Loucy (cell line): ENCODE results near the gene RAB6A.

Experiments
- H2AFZ ChIP-seq: fragments of 200-600 bp; sonication (generic); 2 replicates; pipeline ENCODE4 v1.6.0; 2016; ENCODE audit warnings: antibody characterized with exemption, mild to moderate bottlenecking, low read length, moderate library complexity
- H3F3A ChIP-seq: fragments of 200-600 bp; 2 replicates; pipeline ENCODE4 v1.6.0; 2016; ENCODE audit warnings: antibody characterized with exemption, low read depth, mild to moderate bottlenecking
- H3K27me3 ChIP-seq: fragments of 200-600 bp; sonication (generic); 2 replicates; pipeline ENCODE4 v1.6.1; 2014; ENCODE audit warnings: low read length, mild to moderate bottlenecking; ENCODE audit not compliant: insufficient read depth, poor library complexity, severe bottlenecking
- H3K36me3 ChIP-seq: fragments of 200-600 bp; sonication (generic); 2 replicates; pipeline ENCODE4 v1.6.1; 2016; ENCODE audit warnings: low read length; ENCODE audit not compliant: insufficient read depth
- H3K4me1 ChIP-seq: fragments of 200-600 bp; sonication (generic); 2 replicates; pipeline ENCODE4 v1.5.1; 2014; ENCODE audit warnings: low read length, mild to moderate bottlenecking; ENCODE audit not compliant: insufficient read depth, poor library complexity, severe bottlenecking
- H3K4me2 ChIP-seq: fragments of 200-600 bp; sonication (generic); 2 replicates; pipeline ENCODE4 v1.6.0; 2014; ENCODE audit warnings: antibody characterized with exemption, low read length, low read depth, mild to moderate bottlenecking; ENCODE audit not compliant: poor library complexity, severe bottlenecking
- H3K4me3 ChIP-seq: fragments of 200-600 bp; sonication (generic); 2 replicates; pipeline ENCODE4 v1.5.1; 2014; ENCODE audit warnings: low read length, mild to moderate bottlenecking, mixed read lengths; ENCODE audit not compliant: poor library complexity, severe bottlenecking
- H3K79me2 ChIP-seq: fragments of 200-600 bp; sonication (generic); 2 replicates; pipeline ENCODE4 v1.6.1; 2014; ENCODE audit warnings: low read length; ENCODE audit not compliant: insufficient read depth
- H3K9ac ChIP-seq: fragments of 200-600 bp; sonication (generic); 2 replicates; pipeline ENCODE4 v1.6.0; 2014; ENCODE audit warnings: mild to moderate bottlenecking, low read depth, low read length, moderate library complexity; ENCODE audit not compliant: poor library complexity, severe bottlenecking
- H3K9me2 ChIP-seq: fragments of 200-600 bp; sonication (generic); replicated peaks from 2 replicates; pipeline ENCODE4 v1.6.1; 2016; ENCODE audit warnings: low read depth, low read length, mixed read lengths
- H3K9me3 ChIP-seq: fragments of 200-600 bp; sonication (generic); 2 replicates; pipeline ENCODE4 v1.6.1; 2014; ENCODE audit warnings: mild to moderate bottlenecking, antibody characterized with exemption, low read length, low read depth; ENCODE audit not compliant: insufficient read depth
- H4K20me1 ChIP-seq: fragments of 200-600 bp; sonication (generic); 2 replicates; pipeline ENCODE4 v1.6.0; 2014; ENCODE audit warnings: antibody characterized with exemption, low read length, mild to moderate bottlenecking; ENCODE audit not compliant: insufficient read depth, poor library complexity, severe bottlenecking
- EZH2phosphoT487 ChIP-seq: fragments of 200-600 bp; IDR thresholded peaks from 2 replicates; pipeline ENCODE4 v1.6.1; 2018; ENCODE audit warnings: antibody characterized with exemption, mild to moderate bottlenecking, moderate library complexity, borderline replicate concordance
- TF ChIP-seq, protein P1 (sequence below): fragments of 200-600 bp; sonication (generic); conservative IDR thresholded peaks from 2 replicates; pipeline ENCODE4 v1.5.1; 2014; ENCODE audit warnings: mild to moderate bottlenecking, antibody characterized with exemption, low read length

The RAB6A gene

DNA sequence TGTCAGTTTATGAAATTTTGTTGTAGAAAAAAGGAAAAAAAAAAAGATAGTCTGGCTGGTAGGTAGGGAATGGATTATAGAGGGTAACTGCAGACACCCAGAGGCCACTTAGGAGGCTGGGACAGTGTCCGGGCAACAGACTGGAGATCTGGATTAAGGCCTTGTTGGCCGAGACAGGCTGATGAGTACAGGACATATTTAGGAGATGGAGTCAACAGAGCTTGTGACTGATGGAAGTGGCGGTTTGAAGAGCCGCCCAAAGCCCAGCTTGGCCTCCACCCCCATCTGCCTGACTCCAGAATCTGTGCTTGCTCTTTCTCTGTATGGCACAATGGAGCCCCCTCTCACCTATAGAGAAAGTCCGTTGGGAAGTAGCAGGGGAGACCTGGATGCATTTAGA, 106.9 kb downstream of the RAB6A start:
- no peaks in the 10 kb centered on the region for H3K9me3 ChIP-seq
- no peak overlapping the region for H3K9ac ChIP-seq
- H3K4me2 ChIP-seq = no peak overlapping the region
- H3K4me3 ChIP-seq = no peak overlapping the region
- H3K36me3 ChIP-seq = no peaks in the 10 kb centered on the region
- H3K27me3 ChIP-seq = no peaks in the 10 kb centered on the region
- no peaks in the 10 kb centered on the region for H4K20me1 ChIP-seq
- H3K4me1 ChIP-seq = no peaks in the 10 kb centered on the region
- no peaks in the 10 kb centered on the region for H3K9me2 ChIP-seq
- H2AFZ ChIP-seq = no peak overlapping the region
- H3K79me2 ChIP-seq = no peaks in the 10 kb centered on the region
- TF ChIP-seq EZH2phosphoT487 = no peak
- TF ChIP-seq, protein P1, sequence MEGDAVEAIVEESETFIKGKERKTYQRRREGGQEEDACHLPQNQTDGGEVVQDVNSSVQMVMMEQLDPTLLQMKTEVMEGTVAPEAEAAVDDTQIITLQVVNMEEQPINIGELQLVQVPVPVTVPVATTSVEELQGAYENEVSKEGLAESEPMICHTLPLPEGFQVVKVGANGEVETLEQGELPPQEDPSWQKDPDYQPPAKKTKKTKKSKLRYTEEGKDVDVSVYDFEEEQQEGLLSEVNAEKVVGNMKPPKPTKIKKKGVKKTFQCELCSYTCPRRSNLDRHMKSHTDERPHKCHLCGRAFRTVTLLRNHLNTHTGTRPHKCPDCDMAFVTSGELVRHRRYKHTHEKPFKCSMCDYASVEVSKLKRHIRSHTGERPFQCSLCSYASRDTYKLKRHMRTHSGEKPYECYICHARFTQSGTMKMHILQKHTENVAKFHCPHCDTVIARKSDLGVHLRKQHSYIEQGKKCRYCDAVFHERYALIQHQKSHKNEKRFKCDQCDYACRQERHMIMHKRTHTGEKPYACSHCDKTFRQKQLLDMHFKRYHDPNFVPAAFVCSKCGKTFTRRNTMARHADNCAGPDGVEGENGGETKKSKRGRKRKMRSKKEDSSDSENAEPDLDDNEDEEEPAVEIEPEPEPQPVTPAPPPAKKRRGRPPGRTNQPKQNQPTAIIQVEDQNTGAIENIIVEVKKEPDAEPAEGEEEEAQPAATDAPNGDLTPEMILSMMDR = no peak
- no peaks in the 10 kb centered on the region for H3F3A ChIP-seq

DNA sequence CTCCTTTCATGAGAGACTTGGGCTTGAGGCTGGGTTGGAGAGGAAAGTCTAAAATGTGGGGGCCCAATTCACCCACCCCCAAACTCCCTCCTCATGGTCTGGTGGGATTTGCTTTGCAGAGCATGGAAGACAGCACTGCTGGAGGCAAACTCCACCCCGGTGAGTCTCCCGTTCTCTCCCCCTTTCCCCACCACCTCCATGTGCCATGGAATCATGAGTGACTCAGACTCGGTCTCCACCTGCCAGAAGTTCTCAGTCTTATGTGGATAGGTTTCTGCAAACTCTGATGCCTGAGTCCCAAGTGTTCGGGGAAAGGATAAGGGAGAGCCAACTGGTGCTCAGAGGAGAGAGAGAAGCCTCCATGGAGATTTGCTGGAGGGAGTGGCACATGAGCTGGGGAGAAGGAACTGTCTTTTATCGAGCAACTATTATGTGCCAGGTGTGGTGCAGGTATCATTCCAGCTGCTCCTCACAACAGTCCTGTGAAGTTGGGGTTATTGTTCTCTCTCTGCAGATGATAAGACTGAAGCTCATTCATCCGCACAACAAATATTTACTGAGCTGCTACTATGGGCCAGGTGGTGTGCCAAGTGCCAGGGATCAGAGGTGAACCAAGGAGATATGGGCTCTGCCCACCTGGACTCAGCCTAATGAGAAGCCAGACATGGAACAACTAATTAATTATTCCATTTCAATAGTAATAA, 107.9 kb downstream of the RAB6A start:
- Histone ChIP-seq H3K9me3 (no peaks in the 10 kb centered on the region), H3K4me2 (no peak overlapping the region), H4K20me1 (no peaks in the 10 kb centered on the region), H2AFZ (no peak overlapping the region), H3K27me3 (no peaks in the 10 kb centered on the region), H3K36me3 (no peaks in the 10 kb centered on the region), H3K9ac (no peak overlapping the region), H3K9me2 (no peaks in the 10 kb centered on the region), H3K4me1 (no peaks in the 10 kb centered on the region), H3K4me3 (no peak overlapping the region), H3K79me2 (no peaks in the 10 kb centered on the region), H3F3A (no peaks in the 10 kb centered on the region)
- TF ChIP-seq, protein P1 = no peak
- no peak for TF ChIP-seq EZH2phosphoT487

DNA sequence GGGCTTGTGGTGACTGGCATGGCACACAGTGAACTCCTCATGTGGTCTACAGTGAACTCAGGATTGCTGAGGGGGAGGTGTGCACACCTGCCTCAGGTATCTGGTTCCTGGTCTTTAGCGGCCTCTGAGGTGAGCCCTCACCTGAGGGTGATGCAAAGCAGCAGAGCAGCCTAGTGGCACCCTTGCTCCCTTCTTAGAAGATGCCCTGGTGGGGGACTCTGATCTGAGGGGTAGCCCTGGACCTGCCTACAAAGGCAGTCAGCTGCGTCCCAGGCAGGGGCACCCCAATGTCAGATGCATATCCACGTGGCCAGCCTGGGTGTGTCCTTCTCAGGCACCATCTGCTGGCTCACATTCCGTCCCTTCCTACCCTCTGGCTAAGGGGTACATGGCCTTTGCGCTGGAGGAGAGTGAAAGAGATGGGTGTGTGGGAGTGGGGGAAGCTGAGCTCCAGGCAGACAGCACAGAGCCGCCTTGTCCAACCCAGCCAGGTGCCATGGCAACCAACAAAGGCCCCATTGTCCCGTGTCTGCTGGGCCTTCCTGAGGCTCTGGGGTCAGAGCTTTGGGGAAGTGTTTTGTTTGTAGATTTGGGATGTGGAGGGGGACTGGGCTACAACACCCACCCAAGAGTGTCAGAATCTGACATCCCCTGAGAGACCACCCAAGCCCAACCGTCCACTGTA, 108.7 kb downstream of the RAB6A start:
- no peak for TF ChIP-seq EZH2phosphoT487
- TF ChIP-seq, protein P1 = no peak
- Histone ChIP-seq H3K4me2 (no peak overlapping the region), H4K20me1 (no peaks in the 10 kb centered on the region), H3K27me3 (no peaks in the 10 kb centered on the region), H3K36me3 (no peaks in the 10 kb centered on the region), H3F3A (no peaks in the 10 kb centered on the region), H3K9ac (no peak overlapping the region), H2AFZ (no peak overlapping the region), H3K79me2 (no peaks in the 10 kb centered on the region), H3K9me3 (no peaks in the 10 kb centered on the region), H3K4me3 (no peak overlapping the region), H3K9me2 (no peaks in the 10 kb centered on the region), H3K4me1 (no peaks in the 10 kb centered on the region)
